Measurements from ENCODE around the gene ADAT1. TPM values are rescaled to one million over a fixed set of nuclear protein-coding genes. Genes with fewer than 3 reads are reported as not detected.

The ADAT1 gene
- total and polyA plus RNA-seq, 2 of the 13 experiments (the other 11 are each of a cell fraction or from before 2014, with no cell fraction given): 18.4 to 40.8 TPM

DNA sequence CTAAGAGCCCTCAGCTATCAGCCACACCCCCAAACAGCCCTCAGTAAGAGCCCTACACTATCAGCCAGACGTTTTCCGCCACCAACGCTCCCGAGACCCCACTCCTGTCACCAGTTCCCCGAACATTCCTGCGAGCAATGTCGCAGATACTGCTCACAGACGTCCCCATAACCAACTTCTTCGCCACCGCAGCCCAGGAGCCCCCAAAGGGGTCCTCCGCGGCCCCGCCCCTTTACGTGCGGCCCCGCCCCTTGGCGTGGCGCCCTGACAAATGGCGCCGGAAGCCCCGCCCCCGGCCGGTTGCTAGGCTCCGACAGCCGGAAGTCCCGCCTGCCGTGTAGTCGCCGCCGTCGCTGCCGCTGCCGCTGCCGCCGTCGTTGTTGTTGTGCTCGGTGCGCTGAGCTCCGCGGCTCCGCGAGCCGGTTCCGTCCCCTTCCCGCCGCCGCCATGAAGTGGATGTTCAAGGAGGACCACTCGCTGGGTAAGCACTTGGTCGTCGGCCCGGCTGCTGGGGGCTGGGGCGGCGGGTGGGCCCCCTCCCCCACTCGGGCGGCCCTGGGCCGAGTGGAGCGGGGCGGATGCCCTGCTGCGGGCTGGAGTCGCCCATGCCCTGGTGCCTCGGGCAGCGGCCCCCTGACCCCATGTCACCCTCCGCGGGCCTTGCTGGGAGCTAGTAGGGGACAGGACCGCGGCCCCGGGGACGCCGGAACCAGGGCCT lies 56.9 kb downstream of the ADAT1 start, which contains the start of gene GABARAPL2 (continued):
- TF ChIP-seq, protein P1, sequence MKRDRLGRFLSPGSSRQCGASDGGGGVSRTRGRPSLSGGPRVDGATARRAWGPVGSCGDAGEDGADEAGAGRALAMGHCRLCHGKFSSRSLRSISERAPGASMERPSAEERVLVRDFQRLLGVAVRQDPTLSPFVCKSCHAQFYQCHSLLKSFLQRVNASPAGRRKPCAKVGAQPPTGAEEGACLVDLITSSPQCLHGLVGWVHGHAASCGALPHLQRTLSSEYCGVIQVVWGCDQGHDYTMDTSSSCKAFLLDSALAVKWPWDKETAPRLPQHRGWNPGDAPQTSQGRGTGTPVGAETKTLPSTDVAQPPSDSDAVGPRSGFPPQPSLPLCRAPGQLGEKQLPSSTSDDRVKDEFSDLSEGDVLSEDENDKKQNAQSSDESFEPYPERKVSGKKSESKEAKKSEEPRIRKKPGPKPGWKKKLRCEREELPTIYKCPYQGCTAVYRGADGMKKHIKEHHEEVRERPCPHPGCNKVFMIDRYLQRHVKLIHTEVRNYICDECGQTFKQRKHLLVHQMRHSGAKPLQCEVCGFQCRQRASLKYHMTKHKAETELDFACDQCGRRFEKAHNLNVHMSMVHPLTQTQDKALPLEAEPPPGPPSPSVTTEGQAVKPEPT (CRISPR knock-in tag; IDR thresholded peaks at IDR 0.05; ENCODE audit: low read depth): no peak; the same call in 1 of the 2 replicates
- TF ChIP-seq, protein P2, sequence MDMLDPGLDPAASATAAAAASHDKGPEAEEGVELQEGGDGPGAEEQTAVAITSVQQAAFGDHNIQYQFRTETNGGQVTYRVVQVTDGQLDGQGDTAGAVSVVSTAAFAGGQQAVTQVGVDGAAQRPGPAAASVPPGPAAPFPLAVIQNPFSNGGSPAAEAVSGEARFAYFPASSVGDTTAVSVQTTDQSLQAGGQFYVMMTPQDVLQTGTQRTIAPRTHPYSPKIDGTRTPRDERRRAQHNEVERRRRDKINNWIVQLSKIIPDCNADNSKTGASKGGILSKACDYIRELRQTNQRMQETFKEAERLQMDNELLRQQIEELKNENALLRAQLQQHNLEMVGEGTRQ (IDR thresholded peaks at IDR 0.05; ENCODE audit: low read depth, low read length): no peak
- TF ChIP-seq, protein P2 (CRISPR knock-in tag; IDR thresholded peaks at IDR 0.05; ENCODE audit: borderline replicate concordance): no peak
- 0 out of 2 replicates have a peak, but pooled peaks have one; percentile 11 for TF ChIP-seq FOXA3 (CRISPR knock-in tag; IDR thresholded peaks at IDR 0.05)
- 0 out of 2 replicates have a peak, but pooled peaks have one; percentile 28 for TF ChIP-seq ZNF674 (CRISPR knock-in tag; IDR thresholded peaks at IDR 0.05; ENCODE audit: low read depth)
- TF ChIP-seq, protein P3, sequence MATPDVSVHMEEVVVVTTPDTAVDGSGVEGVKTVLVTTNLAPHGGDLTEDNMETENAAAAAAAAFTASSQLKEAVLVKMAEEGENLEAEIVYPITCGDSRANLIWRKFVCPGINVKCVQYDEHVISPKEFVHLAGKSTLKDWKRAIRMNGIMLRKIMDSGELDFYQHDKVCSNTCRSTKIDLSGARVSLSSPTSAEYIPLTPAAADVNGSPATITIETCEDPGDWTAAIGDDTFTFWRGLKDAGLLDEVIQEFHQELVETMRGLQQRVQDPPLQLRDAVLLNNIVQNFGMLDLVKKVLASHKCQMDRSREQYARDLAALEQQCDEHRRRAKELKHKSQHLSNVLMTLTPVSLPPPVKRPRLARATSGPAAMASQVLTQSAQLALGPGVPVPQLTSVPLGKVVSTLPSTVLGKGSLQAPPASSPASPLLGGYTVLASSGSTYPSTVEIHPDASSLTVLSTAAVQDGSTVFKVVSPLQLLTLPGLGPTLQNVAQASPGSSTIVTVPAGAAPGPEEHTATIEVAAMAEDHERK (CRISPR knock-in tag; IDR thresholded peaks at IDR 0.05; ENCODE audit: low read depth): 0 out of 2 replicates have a peak, but pooled peaks have one; percentile 46
- TF ChIP-seq REPIN1 (CRISPR knock-in tag; IDR thresholded peaks at IDR 0.05; ENCODE audit: borderline replicate concordance, low read depth): peak; percentile 98
- no peak for TF ChIP-seq RBAK (CRISPR knock-in tag; IDR thresholded peaks at IDR 0.05)
- TF ChIP-seq, protein P4, sequence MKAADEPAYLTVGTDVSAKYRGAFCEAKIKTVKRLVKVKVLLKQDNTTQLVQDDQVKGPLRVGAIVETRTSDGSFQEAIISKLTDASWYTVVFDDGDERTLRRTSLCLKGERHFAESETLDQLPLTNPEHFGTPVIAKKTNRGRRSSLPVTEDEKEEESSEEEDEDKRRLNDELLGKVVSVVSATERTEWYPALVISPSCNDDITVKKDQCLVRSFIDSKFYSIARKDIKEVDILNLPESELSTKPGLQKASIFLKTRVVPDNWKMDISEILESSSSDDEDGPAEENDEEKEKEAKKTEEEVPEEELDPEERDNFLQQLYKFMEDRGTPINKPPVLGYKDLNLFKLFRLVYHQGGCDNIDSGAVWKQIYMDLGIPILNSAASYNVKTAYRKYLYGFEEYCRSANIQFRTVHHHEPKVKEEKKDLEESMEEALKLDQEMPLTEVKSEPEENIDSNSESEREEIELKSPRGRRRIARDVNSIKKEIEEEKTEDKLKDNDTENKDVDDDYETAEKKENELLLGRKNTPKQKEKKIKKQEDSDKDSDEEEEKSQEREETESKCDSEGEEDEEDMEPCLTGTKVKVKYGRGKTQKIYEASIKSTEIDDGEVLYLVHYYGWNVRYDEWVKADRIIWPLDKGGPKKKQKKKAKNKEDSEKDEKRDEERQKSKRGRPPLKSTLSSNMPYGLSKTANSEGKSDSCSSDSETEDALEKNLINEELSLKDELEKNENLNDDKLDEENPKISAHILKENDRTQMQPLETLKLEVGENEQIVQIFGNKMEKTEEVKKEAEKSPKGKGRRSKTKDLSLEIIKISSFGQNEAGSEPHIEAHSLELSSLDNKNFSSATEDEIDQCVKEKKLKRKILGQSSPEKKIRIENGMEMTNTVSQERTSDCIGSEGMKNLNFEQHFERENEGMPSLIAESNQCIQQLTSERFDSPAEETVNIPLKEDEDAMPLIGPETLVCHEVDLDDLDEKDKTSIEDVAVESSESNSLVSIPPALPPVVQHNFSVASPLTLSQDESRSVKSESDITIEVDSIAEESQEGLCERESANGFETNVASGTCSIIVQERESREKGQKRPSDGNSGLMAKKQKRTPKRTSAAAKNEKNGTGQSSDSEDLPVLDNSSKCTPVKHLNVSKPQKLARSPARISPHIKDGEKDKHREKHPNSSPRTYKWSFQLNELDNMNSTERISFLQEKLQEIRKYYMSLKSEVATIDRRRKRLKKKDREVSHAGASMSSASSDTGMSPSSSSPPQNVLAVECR (CRISPR knock-in tag; IDR thresholded peaks at IDR 0.05; ENCODE audit: borderline replicate concordance): peak; percentile 96
- TF ChIP-seq ZNF891 (CRISPR knock-in tag; IDR thresholded peaks at IDR 0.05): peak; percentile 82
- no peak for TF ChIP-seq CCAR2 (optimal IDR thresholded peaks at IDR 0.05; ENCODE audit: low read depth, low read length)
- TF ChIP-seq ZMYM4 (CRISPR knock-in tag; IDR thresholded peaks at IDR 0.05): peak; percentile 77
- TF ChIP-seq HNF4A (CRISPR knock-in tag; IDR thresholded peaks at IDR 0.05): 0 out of 2 replicates have a peak, but pooled peaks have one; percentile 5
- TF ChIP-seq, protein P5, sequence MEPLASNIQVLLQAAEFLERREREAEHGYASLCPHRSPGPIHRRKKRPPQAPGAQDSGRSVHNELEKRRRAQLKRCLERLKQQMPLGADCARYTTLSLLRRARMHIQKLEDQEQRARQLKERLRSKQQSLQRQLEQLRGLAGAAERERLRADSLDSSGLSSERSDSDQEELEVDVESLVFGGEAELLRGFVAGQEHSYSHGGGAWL (CRISPR knock-in tag; IDR thresholded peaks at IDR 0.05): peak; percentile 82
- TF ChIP-seq SP5 (CRISPR knock-in tag; IDR thresholded peaks at IDR 0.05; ENCODE audit: borderline replicate concordance, low read depth): peak; percentile 89
- TF ChIP-seq ERF (CRISPR knock-in tag; IDR thresholded peaks at IDR 0.05): peak; percentile 64; the same call in 1 of the 2 replicates
